ENCODE measurements around the gene RLN2.

The RLN2 gene

DNA sequence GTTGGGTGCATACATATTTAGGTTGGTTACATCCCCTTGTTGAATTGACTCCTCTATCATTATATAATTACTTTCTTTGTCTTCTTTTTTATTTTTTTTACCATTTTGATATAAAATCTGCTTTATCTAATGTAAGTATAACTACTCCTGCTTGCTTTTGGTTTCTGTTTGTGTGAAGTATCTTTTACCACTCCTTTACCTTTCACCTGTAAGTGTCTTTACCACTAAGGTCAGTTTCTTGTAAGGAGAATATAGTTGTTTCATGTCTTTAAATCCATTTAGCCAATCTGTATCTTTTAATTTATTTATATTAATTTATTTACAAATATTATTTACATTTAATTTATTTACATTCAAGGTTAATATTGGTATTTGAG lies 40.3 kb downstream of the RLN2 start:
- DNase-seq (ENCODE audit: low spot score) (no peak), ATAC-seq (ENCODE audit: low read depth) (no peak)
- Histone ChIP-seq H3K27me3 (ENCODE audit: insufficient read depth, poor library complexity, severe bottlenecking) (no peaks in the 10 kb centered on the region), H3K4me3 (ENCODE audit: severe bottlenecking) (no peak overlapping the region), H3K9me3 (ENCODE audit: severe bottlenecking) (no peaks in the 10 kb centered on the region), H3K36me3 (ENCODE audit: low read depth) (no peaks in the 10 kb centered on the region), H3K4me1 (ENCODE audit: insufficient read depth, poor library complexity, severe bottlenecking) (peaks cover 8% of the 10 kb centered on the region), H3K27ac (ENCODE audit: poor library complexity, severe bottlenecking) (no peak overlapping the region)
- no peak for TF ChIP-seq CTCF (IDR thresholded peaks at IDR 0.05; ENCODE audit: poor library complexity, severe bottlenecking)

DNA sequence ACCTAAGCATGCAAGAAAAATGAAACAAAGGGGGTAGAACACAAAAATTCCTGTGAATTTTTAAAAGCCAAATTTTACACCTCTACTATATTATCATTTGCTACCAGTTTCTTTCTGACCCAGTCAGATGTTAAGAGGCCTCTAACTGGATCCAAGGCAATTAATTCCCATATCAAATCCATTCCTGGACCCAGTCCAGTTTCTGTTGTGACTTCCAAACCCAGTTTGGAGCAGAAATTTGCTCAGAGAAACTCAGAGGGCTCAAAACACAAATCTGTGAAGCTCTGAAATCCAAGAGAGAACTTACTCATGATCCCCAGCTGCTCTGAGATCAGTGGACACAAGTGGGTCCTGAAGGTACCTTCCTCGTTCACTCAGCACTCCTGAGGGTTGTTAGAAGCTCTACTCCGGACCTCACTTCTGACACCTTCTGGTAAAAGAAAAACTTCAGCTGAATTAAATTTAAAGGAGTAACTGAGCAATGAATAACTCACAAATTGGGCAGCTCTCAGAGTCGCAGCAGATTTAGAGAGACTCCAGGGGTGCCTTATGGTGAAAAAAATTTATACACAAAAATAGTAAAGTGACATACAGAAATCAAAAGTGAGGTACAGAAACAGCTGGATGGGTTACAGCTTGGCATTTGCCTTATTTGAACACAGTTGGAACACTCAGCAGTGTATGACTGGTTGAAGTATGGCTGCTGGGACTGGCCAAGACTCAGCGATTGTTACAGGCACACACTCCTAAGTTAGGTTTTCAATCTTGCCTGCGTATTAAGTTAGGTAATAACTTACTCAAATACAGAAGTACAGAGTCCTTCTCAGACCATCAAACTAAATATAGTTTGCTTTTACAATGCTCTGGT lies 40.9 kb downstream of the RLN2 start:
- Histone ChIP-seq H3K4me1 (ENCODE audit: insufficient read depth, poor library complexity, severe bottlenecking) (peaks cover 2% of the 10 kb centered on the region), H3K4me3 (ENCODE audit: severe bottlenecking) (no peak overlapping the region), H3K9me3 (ENCODE audit: severe bottlenecking) (no peaks in the 10 kb centered on the region), H3K27ac (ENCODE audit: poor library complexity, severe bottlenecking) (no peak overlapping the region), H3K36me3 (ENCODE audit: low read depth) (no peaks in the 10 kb centered on the region), H3K27me3 (ENCODE audit: insufficient read depth, poor library complexity, severe bottlenecking) (no peaks in the 10 kb centered on the region)
- TF ChIP-seq CTCF (IDR thresholded peaks at IDR 0.05; ENCODE audit: poor library complexity, severe bottlenecking), result peak; percentile 37
- DNase-seq (ENCODE audit: low spot score), result no peak
- ATAC-seq (ENCODE audit: low read depth), result no peak

Measured in RWPE2 (cell line).